Measurements from ENCODE around the gene PDE4D. TPM values are rescaled to one million over a fixed set of nuclear protein-coding genes. Genes with fewer than 3 reads are reported as not detected.

Gene PDE4D
- total RNA-seq, 1 experiment from 2014 or later = 5.3 TPM

DNA sequence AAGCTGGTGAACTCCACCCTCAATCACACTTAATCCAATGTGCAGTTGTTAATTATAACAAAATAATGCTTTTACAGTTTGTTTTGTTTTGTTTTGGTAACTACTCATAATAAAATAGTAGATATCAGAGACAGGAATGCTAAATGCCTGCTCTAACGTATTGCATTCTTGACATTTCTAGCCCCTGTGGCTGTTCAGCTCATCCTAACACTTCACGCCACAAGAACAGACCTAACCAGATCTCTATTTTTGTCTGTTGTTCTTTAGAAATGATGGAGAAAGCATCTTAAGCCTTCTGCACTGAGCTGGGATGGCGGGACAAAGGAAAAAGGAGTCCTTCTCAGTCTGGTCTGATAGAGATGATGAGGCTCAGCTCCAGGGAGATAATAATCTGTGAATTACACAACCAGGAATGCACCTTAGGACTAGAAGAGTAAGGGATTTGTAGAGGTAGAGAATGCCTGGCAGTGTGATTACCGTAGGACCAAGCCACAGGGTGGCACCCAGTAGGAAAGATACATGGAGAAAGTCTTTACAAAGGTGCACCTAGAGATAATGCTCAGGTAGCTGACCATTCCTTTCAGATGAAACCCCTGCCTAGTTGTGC lies 628.8 kb downstream of the PDE4D start:
- no peak for DNase-seq
- no peak overlapping the region for H3K4me3 ChIP-seq (ENCODE audit: insufficient read depth, low read depth, low read length)

GRCh38 chr5:59264013-59264412 lies 629.5 kb downstream of the PDE4D start:
- DNase-seq = no peak
- H3K4me3 ChIP-seq (ENCODE audit: insufficient read depth, low read depth, low read length) = no peak overlapping the region
- H3K27me3 ChIP-seq (ENCODE audit: control insufficient read depth, insufficient read depth, low read length) = no peaks in the 10 kb centered on the region
- no peaks in the 10 kb centered on the region for H3K36me3 ChIP-seq (replicated peaks; ENCODE audit: control insufficient read depth, insufficient read depth, low read length)

More for the DNA sequence above, 628.8 kb downstream of the PDE4D start:
- no peaks in the 10 kb centered on the region for H3K36me3 ChIP-seq (replicated peaks; ENCODE audit: control insufficient read depth, insufficient read depth, low read length)
- H3K27me3 ChIP-seq (ENCODE audit: control insufficient read depth, insufficient read depth, low read length) = no peaks in the 10 kb centered on the region

DNA sequence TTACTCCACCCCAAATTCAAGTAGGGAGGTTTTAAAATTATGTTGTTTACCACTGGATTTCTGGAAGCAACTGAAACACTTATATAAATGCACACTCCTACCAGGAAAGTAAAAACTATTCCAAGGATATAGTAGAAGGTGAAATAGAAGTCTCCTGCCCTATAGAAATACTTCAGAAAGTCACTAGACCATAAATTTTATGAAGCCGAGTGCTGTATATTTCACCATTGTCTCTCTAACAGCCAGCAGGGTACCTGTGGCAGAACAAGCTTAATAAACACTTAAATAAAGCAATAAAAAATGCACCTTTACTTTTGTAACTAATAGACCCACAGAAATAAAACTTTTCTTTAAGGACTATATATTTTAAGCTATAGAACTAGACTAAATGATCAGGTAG lies 631.6 kb downstream of the PDE4D start:
- no peaks in the 10 kb centered on the region for H3K36me3 ChIP-seq (replicated peaks; ENCODE audit: control insufficient read depth, insufficient read depth, low read length)
- no peak for DNase-seq
- H3K4me3 ChIP-seq (ENCODE audit: insufficient read depth, low read depth, low read length) = no peak overlapping the region
- H3K27me3 ChIP-seq (ENCODE audit: control insufficient read depth, insufficient read depth, low read length) = no peaks in the 10 kb centered on the region

DNA sequence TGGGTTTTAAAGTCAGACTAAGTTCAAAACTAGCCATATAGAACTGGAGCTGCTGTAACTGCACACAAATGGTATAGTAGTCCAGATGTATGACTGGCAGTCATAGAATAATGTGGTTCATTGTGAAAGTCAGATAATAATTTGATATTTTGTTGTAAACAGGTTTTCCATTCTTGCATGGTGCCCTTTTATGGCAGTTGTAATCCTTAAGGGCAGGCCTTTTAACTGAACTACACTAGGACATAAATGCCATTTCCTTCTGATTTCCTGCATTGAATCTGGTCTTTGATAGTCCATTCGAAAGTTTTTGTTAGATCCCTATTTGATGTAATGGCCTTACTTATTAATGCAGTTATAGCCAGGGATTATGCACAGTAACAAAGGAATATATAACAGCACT lies 632.6 kb downstream of the PDE4D start:
- Histone ChIP-seq H3K27me3 (ENCODE audit: control insufficient read depth, insufficient read depth, low read length) (no peaks in the 10 kb centered on the region), H3K36me3 (replicated peaks; ENCODE audit: control insufficient read depth, insufficient read depth, low read length) (no peaks in the 10 kb centered on the region), H3K4me3 (ENCODE audit: insufficient read depth, low read depth, low read length) (no peak overlapping the region)
- DNase-seq = no peak

GRCh38 chr5:59260200-59260599 lies 633.3 kb downstream of the PDE4D start:
- Histone ChIP-seq H3K27me3 (ENCODE audit: control insufficient read depth, insufficient read depth, low read length) (no peaks in the 10 kb centered on the region), H3K36me3 (replicated peaks; ENCODE audit: control insufficient read depth, insufficient read depth, low read length) (no peaks in the 10 kb centered on the region), H3K4me3 (ENCODE audit: insufficient read depth, low read depth, low read length) (no peak overlapping the region)
- DNase-seq = no peak

DNA sequence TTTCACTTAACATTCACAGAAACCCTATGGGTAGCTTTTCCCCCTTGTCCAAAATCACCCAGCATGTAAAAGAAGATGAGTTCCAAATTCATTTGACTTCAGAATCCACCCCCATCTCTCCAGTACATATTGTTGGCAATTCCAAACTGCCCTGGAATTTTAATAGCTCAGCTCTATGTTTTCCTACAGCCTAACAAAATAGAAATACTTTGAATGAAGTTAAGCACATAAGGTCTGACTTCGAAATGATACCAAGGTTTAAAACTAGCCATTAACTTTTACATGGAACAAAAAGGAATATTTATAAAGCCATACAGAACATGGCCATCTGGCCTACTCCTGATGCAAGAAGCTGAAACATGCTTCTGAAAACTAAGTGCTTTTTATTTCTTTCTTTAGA lies 634.3 kb downstream of the PDE4D start:
- Histone ChIP-seq H3K36me3 (replicated peaks; ENCODE audit: control insufficient read depth, insufficient read depth, low read length) (no peaks in the 10 kb centered on the region), H3K27me3 (ENCODE audit: control insufficient read depth, insufficient read depth, low read length) (no peaks in the 10 kb centered on the region), H3K4me3 (ENCODE audit: insufficient read depth, low read depth, low read length) (no peak overlapping the region)
- DNase-seq = no peak

- Histone ChIP-seq H3K36me3 (replicated peaks; ENCODE audit: control insufficient read depth, insufficient read depth, low read length) (no peaks in the 10 kb centered on the region), H3K27me3 (ENCODE audit: control insufficient read depth, insufficient read depth, low read length) (no peaks in the 10 kb centered on the region), H3K4me3 (ENCODE audit: insufficient read depth, low read depth, low read length) (no peak overlapping the region)
- no peak for DNase-seq
Measured at GRCh38 chr5:59257488-59258400, 635.8 kb downstream of the PDE4D start.

DNA sequence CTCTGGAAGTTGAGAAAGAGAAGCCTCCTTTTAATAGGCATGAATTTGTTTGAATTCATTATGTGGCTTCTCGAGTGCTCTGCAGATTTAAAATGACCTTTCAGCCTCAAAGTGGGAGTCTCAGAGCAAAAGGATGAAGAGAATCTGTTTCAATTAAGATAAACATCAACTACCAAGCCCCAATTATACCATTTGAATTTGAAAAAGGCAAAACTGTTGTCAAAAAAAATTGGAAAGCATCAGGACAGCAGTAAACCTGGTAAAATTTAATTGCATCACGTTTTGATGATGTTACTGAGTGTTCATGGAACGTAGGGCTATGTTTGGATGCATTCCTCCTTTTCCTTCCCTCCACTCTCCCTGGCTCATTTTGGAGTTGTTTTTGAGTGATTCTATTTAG lies 637.2 kb downstream of the PDE4D start:
- Histone ChIP-seq H3K36me3 (replicated peaks; ENCODE audit: control insufficient read depth, insufficient read depth, low read length) (no peaks in the 10 kb centered on the region), H3K4me3 (ENCODE audit: insufficient read depth, low read depth, low read length) (no peak overlapping the region), H3K27me3 (ENCODE audit: control insufficient read depth, insufficient read depth, low read length) (no peaks in the 10 kb centered on the region)
- DNase-seq = no peak

DNA sequence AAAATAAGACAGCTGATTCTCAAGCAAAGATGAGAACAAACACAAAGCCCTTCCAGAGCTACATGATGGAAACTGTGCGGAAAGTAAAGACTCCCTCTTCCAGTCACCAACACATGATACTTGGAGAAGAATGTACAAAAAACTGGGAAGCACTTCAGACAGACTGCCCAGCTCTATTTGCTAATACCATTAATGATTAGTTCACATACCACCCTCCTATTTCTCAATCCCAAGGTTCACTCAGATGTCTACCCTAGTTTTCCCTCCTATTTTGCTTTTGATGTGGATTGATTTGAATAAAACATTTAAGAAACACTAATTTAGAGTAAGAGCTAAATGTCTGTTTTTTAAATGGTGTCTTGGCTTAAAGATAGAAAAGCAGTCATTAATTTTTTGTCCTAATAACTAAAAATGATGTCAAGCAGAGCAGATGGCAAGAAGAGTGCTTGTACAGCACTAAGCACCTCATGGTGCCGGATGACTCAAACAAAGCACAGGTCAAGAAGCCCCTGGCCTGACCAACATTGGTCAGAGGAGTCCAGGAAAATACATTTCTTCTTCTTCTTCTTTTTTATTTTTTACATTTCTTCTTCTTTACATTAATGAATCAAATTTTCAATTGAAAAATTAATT lies 639.4 kb downstream of the PDE4D start:
- DNase-seq = no peak
- no peaks in the 10 kb centered on the region for H3K27me3 ChIP-seq (ENCODE audit: control insufficient read depth, insufficient read depth, low read length)
- H3K36me3 ChIP-seq (replicated peaks; ENCODE audit: control insufficient read depth, insufficient read depth, low read length) = no peaks in the 10 kb centered on the region
- no peak overlapping the region for H3K4me3 ChIP-seq (ENCODE audit: insufficient read depth, low read depth, low read length)

DNA sequence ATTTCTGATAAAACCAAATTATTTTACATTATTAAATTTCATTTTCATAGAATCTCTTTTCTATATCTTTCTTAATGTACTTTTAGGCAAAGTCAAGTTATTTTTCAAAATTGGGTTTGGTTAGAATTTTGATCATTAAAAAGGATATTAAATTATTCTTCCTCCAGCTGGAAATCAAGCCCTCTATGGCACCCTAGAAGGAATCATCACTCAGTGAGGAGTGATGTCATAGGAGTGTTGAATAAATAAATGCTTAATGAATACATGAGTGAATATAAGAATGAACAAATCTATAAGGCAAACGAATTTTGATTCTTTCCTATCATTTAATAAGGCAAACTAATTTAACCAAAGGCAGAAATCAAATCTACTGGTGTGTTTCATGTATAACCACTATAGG lies 639.9 kb downstream of the PDE4D start:
- H3K27me3 ChIP-seq (ENCODE audit: control insufficient read depth, insufficient read depth, low read length) = no peaks in the 10 kb centered on the region
- no peaks in the 10 kb centered on the region for H3K36me3 ChIP-seq (replicated peaks; ENCODE audit: control insufficient read depth, insufficient read depth, low read length)
- DNase-seq = no peak
- H3K4me3 ChIP-seq (ENCODE audit: insufficient read depth, low read depth, low read length) = no peak overlapping the region

- no peaks in the 10 kb centered on the region for H3K36me3 ChIP-seq (replicated peaks; ENCODE audit: control insufficient read depth, insufficient read depth, low read length)
- H3K4me3 ChIP-seq (ENCODE audit: insufficient read depth, low read depth, low read length) = no peak overlapping the region
- H3K27me3 ChIP-seq (ENCODE audit: control insufficient read depth, insufficient read depth, low read length) = no peaks in the 10 kb centered on the region
- no peak for DNase-seq
Measured at GRCh38 chr5:59251627-59252026, 641.9 kb downstream of the PDE4D start.

DNA sequence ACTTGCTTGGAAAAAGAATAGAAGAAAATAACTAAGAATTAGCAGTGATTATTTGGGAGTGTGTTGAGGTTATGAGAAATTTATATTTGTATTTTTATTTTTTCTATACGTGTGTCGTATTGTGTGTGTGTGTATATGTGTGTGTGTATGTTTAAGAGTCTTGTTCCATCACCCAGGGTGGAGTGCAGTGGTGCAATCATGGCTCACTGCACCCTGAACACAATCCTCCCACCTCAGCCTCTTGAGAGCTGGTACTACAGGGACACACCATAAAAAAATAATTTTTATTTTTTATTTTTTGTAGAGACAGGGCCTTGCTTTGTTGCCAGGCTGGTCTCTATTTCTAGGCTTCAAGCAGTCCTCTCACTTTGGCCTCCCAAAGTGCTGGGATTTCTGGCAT lies 643.8 kb downstream of the PDE4D start:
- no peaks in the 10 kb centered on the region for H3K27me3 ChIP-seq (ENCODE audit: control insufficient read depth, insufficient read depth, low read length)
- no peak overlapping the region for H3K4me3 ChIP-seq (ENCODE audit: insufficient read depth, low read depth, low read length)
- DNase-seq = no peak
- H3K36me3 ChIP-seq (replicated peaks; ENCODE audit: control insufficient read depth, insufficient read depth, low read length) = no peaks in the 10 kb centered on the region

GRCh38 chr5:59249160-59249559 lies 644.4 kb downstream of the PDE4D start:
- Histone ChIP-seq H3K27me3 (ENCODE audit: control insufficient read depth, insufficient read depth, low read length) (no peaks in the 10 kb centered on the region), H3K36me3 (replicated peaks; ENCODE audit: control insufficient read depth, insufficient read depth, low read length) (no peaks in the 10 kb centered on the region), H3K4me3 (ENCODE audit: insufficient read depth, low read depth, low read length) (no peak overlapping the region)
- no peak for DNase-seq

DNA sequence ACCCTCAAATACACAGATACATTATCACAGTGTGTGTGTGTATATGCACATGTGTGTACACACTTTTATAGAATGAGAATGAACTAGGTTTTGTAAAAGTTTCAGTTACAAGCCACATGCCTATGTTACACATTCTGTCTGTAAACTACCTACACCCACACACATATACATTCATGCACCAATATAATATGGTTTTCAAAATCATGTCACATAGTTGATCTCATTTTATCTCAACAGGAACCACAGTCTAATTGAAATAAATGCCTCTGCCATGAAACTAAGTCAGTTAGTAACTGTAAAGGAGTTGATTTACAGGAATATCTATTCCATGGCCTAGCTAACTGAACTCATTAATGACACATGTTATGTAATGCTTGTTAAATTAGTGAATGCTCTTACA lies 646.6 kb downstream of the PDE4D start:
- DNase-seq = no peak
- Histone ChIP-seq H3K4me3 (ENCODE audit: insufficient read depth, low read depth, low read length) (no peak overlapping the region), H3K27me3 (ENCODE audit: control insufficient read depth, insufficient read depth, low read length) (no peaks in the 10 kb centered on the region), H3K36me3 (replicated peaks; ENCODE audit: control insufficient read depth, insufficient read depth, low read length) (no peaks in the 10 kb centered on the region)

All from H7 (cell line).